ENCODE results near the gene SCPEP1.

SCPEP1 gene

DNA sequence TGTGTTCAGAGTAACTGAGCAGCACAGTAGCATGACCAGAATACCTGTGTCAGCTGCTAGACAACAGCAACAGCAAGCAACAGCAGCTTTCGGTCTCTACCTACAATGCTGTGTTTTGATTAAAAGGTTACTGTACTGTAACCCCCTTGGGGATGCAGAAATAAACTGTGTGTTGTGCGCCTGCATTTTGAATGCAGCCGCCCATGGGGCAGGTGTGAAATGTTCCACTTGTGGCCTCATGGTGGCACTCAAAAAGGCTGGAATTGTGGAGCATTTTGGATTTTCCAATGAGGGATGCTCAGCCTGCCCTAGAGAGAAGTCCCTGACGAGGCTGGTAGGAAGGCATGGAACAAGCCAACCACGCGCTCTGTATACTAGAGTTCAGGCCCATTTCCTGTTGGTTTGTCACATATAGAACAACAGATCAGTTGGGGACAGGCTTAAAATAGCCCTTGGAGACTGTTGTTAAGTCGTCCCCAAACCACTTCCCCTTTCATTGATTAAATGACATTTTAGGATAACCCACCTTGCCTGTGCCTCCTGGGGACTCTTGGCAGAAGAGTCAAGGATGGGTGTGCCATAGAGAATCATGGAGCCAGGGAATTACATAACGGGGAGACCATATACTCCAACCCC lies 27.1 kb downstream of the SCPEP1 start:
- TF ChIP-seq, protein P1, sequence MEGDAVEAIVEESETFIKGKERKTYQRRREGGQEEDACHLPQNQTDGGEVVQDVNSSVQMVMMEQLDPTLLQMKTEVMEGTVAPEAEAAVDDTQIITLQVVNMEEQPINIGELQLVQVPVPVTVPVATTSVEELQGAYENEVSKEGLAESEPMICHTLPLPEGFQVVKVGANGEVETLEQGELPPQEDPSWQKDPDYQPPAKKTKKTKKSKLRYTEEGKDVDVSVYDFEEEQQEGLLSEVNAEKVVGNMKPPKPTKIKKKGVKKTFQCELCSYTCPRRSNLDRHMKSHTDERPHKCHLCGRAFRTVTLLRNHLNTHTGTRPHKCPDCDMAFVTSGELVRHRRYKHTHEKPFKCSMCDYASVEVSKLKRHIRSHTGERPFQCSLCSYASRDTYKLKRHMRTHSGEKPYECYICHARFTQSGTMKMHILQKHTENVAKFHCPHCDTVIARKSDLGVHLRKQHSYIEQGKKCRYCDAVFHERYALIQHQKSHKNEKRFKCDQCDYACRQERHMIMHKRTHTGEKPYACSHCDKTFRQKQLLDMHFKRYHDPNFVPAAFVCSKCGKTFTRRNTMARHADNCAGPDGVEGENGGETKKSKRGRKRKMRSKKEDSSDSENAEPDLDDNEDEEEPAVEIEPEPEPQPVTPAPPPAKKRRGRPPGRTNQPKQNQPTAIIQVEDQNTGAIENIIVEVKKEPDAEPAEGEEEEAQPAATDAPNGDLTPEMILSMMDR (IDR thresholded peaks at IDR 0.05; ENCODE audit: low read depth, low read length): no peak
- no peak overlapping the region for H3K4me3 ChIP-seq (ENCODE audit: low read depth, low read length)

- no peak overlapping the region for H3K4me3 ChIP-seq (ENCODE audit: low read depth, low read length)
- TF ChIP-seq, protein P1 (IDR thresholded peaks at IDR 0.05; ENCODE audit: low read depth, low read length): no peak
Measured at GRCh38 chr17:57006040-57006439, 28.1 kb downstream of the SCPEP1 start.

DNA sequence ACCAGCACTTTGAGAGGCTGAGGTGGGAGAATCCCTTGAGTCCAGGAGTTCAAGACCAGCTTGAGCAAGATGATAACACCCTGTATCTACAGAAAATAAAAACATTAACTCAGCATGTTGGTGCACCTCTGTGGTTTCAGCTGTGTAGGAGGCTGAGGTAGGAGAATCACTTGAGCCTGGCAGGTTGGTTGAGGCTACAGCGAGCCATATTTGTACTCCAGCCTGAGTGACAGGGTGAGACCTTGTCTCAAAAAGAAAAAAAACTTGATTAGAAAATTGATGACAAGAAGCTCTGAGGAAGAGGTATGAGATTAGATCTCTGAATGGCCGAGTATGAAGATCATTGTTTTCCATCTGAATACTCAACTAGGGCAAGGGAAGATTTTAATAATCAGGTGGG lies 31.0 kb downstream of the SCPEP1 start:
- TF ChIP-seq, protein P1 (IDR thresholded peaks at IDR 0.05; ENCODE audit: low read depth, low read length): no peak
- H3K4me3 ChIP-seq (ENCODE audit: low read depth, low read length): no peak overlapping the region

DNA sequence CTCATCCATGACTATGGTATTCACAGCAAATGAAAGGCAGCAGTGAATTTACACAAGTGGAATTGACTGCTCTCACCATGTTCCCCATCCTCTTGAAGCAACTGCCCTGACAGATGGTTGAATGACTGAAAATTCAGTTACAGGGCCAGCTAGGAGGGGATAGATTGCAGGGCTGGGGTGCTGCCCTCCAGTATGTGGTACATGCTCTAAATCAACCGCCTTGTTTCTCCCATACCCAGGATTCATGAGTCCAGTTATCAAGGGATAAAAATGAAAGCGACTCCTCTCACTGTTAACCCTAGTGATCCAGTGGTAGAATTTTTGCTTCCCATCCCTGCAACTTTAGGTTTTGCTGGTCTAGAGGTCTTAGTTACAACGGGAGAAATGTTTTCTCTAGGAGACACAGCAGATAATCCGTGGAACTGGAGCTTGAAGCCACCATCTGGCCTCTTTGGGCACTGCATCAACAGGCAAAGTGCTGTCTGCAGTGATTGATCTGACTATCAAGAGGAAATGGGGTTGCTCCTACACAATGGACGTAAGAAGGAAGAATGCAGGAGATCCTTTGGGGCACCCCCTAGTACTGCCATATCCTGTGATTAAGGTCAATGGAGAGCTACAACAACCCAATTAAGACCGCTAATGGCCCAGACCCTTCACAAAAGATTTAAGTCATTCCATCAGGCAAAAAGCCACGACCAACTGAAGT lies 32.0 kb downstream of the SCPEP1 start:
- H3K4me3 ChIP-seq (ENCODE audit: low read depth, low read length): no peak overlapping the region
- TF ChIP-seq, protein P1 (IDR thresholded peaks at IDR 0.05; ENCODE audit: low read depth, low read length): peak; percentile 91

GRCh38 chr17:57010487-57010886 lies 32.6 kb downstream of the SCPEP1 start:
- TF ChIP-seq, protein P1 (IDR thresholded peaks at IDR 0.05; ENCODE audit: low read depth, low read length): no peak
- no peak overlapping the region for H3K4me3 ChIP-seq (ENCODE audit: low read depth, low read length)

GRCh38 chr17:57011491-57012015 lies 33.6 kb downstream of the SCPEP1 start:
- no peak overlapping the region for H3K4me3 ChIP-seq (ENCODE audit: low read depth, low read length)
- TF ChIP-seq, protein P1 (IDR thresholded peaks at IDR 0.05; ENCODE audit: low read depth, low read length): no peak

Measured in WI38 (cell line).